Esophagus (tissue), 2 donors: Measurements from ENCODE around the gene MT1G. TPM values are rescaled to one million over a fixed set of nuclear protein-coding genes. Genes with fewer than 3 reads are reported as not detected.

Experiments
- polyA plus RNA-seq, 2 donors: library from polyadenylated mRNA; stranded (reverse); fragments of 200-250 nt; gene quantifications; one replicate each; pipeline ENCODE4 v1.2.3, GENCODE V29; 2013
- donor health status: healthy with polysubstance abuse.
- donor health status: Bipolar disorder and iron deficiency.

MT1G gene
- polyA plus RNA-seq, 2 donors, result 459 to 751 TPM

Other genes starting within 250 kb of the MT1G start
- 10 to 100 TPM; 57.3 to 62.5 TPM for gene AMFR, start 242.5 kb downstream of the MT1G start, polyA plus RNA-seq
- gene NUDT21, start 216.7 kb downstream of the MT1G start, polyA plus RNA-seq, result 10 to 100 TPM; 29.5 to 40.1 TPM
- 10 to 100 TPM in 1 of 2 donors, 1 to 10 TPM in 1; 9.9 to 16.8 TPM for gene OGFOD1, start 216.5 kb downstream of the MT1G start, polyA plus RNA-seq
- gene BBS2, start 148.0 kb downstream of the MT1G start, polyA plus RNA-seq, result 10 to 100 TPM; 24.2 to 29.0 TPM
- 1 to 10 TPM; 1.3 to 7.4 TPM for gene MT4, start 103.0 kb downstream of the MT1G start, polyA plus RNA-seq
- under 1 TPM; 0.67 to 0.96 TPM for gene MT3, start 78.5 kb downstream of the MT1G start, polyA plus RNA-seq
- gene MT2A, start 59.5 kb downstream of the MT1G start, polyA plus RNA-seq, result 100 to 1,000 TPM; 264 to 473 TPM
- 100 to 1,000 TPM; 232 to 268 TPM for gene MT1E, start 42.3 kb downstream of the MT1G start, polyA plus RNA-seq
- gene MT1M, start 35.4 kb downstream of the MT1G start, polyA plus RNA-seq, result 1 to 10 TPM; 4.0 to 9.1 TPM
- 10 to 100 TPM in 1 of 2 donors, 1 to 10 TPM in 1; 9.8 to 10.3 TPM for gene MT1A, start 29.4 kb downstream of the MT1G start, polyA plus RNA-seq
- gene MT1B, start 16.2 kb downstream of the MT1G start, polyA plus RNA-seq, result under 1 TPM in 1 of 2 donors, not detected in 1; 0.68 TPM
- gene MT1F, start 10.1 kb downstream of the MT1G start, polyA plus RNA-seq, result 10 to 100 TPM; 11.0 to 11.2 TPM
- gene MT1H, start 1.7 kb upstream of the MT1G start, polyA plus RNA-seq, result 10 to 100 TPM; 32.9 to 63.3 TPM
- gene MT1X, start 14.4 kb upstream of the MT1G start, polyA plus RNA-seq, result 1,000 to 10,000 TPM; 1,462 to 1,505 TPM
- 10 to 100 TPM; 36.0 to 38.0 TPM for gene NUP93, start 62.1 kb upstream of the MT1G start, polyA plus RNA-seq
- under 1 TPM; 0.04 to 0.06 TPM for gene SLC12A3, start 197.1 kb upstream of the MT1G start, polyA plus RNA-seq